Suprapubic skin (tissue), 4 donors: ENCODE results near the gene FAM236B.
"Not testable (repeated sequence)": the region's sequence is repeated elsewhere in the genome, so short reads cannot be mapped to it uniquely, and the experiment has no call there.

Experiments
- EP300 ChIP-seq: sonication (generic); formaldehyde crosslinking; IDR thresholded peaks from one replicate; pipeline ENCODE4 v1.6.1; 2017; ENCODE audit warnings: antibody characterized with exemption
- POLR2A ChIP-seq, 2 donors: fragments of 450-650 bp; IDR thresholded peaks; one replicate each; pipeline ENCODE4 v1.6.1; 2017; ENCODE audit warnings: antibody characterized with exemption in 2 of 2, mild to moderate bottlenecking in 2 of 2, moderate library complexity in 2 of 2
- POLR2AphosphoS5 ChIP-seq, 3 donors: sonication (generic); formaldehyde crosslinking; IDR thresholded peaks; one replicate each; pipeline ENCODE4 v1.6.1; 2017; ENCODE audit warnings: antibody characterized with exemption in 3 of 3
- TF ChIP-seq, protein P1 (sequence below), 2 donors: fragments of 200-600 bp in 1 of 2; fragments of 450-650 bp in 1 of 2; sonication (generic) in 1 of 2; IDR thresholded peaks; one replicate each; pipeline ENCODE4 v1.5.1; 2016 to 2019; ENCODE audit warnings: antibody characterized with exemption in 2 of 2, mild to moderate bottlenecking in 1 of 2, moderate library complexity in 1 of 2

DNA sequence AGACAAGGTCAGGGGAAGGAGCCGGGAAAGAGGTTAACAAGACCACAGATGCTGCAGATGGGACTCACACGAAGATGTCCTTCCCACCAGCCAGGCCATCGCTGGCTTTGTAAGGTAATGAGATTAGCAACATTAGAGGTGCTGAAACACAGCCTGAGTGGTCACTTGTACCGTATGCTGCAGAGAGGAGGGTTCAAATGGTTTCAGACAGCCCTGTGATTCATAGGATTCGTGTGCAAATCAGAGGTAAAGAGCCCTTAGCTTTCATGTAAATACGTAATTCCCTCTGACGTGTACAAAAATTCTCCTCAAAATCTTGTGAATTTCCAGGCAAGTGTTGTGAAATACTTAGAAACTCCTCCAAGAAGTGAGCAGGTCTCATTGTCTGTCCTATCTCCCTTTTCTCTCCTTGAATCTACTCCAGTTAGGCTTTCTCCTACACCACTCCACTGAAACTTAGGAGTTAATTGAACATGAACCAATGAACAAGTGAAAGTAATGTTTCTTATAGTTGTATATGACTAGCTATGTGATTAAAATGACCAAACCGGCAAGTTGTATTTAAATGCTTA is 991 bp upstream of the FAM236B start:
- TF ChIP-seq POLR2A (IDR thresholded peaks at IDR 0.05); POLR2AphosphoS5 (IDR thresholded peaks at IDR 0.05); EP300: not testable (repeated sequence)
- TF ChIP-seq, protein P1, sequence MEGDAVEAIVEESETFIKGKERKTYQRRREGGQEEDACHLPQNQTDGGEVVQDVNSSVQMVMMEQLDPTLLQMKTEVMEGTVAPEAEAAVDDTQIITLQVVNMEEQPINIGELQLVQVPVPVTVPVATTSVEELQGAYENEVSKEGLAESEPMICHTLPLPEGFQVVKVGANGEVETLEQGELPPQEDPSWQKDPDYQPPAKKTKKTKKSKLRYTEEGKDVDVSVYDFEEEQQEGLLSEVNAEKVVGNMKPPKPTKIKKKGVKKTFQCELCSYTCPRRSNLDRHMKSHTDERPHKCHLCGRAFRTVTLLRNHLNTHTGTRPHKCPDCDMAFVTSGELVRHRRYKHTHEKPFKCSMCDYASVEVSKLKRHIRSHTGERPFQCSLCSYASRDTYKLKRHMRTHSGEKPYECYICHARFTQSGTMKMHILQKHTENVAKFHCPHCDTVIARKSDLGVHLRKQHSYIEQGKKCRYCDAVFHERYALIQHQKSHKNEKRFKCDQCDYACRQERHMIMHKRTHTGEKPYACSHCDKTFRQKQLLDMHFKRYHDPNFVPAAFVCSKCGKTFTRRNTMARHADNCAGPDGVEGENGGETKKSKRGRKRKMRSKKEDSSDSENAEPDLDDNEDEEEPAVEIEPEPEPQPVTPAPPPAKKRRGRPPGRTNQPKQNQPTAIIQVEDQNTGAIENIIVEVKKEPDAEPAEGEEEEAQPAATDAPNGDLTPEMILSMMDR (IDR thresholded peaks at IDR 0.05) = not testable (repeated sequence)
